HUES48 (cell line): ENCODE measurements around the gene TOX2.

Experiments
- H3K27ac ChIP-seq: one replicate; pipeline ENCODE4 v1.7.0; 2013; ENCODE audit warnings: low read depth, low read length, inconsistent platforms
- H3K27me3 ChIP-seq: 2 replicates; pipeline ENCODE4 v1.6.1; 2013; ENCODE audit warnings: mild to moderate bottlenecking, low read length; ENCODE audit not compliant: control insufficient read depth, insufficient read depth
- H3K36me3 ChIP-seq: 2 replicates; pipeline ENCODE4 v1.6.1; 2013; ENCODE audit warnings: low read length; ENCODE audit not compliant: control insufficient read depth, insufficient read depth
- H3K4me1 ChIP-seq: 2 replicates; pipeline ENCODE4 v1.6.1; 2013; ENCODE audit warnings: mild to moderate bottlenecking, low read length; ENCODE audit not compliant: control insufficient read depth, insufficient read depth
- H3K4me3 ChIP-seq: 2 replicates; pipeline ENCODE4 v1.5.1; 2013; ENCODE audit warnings: mild to moderate bottlenecking, low read depth, low read length
- H3K9ac ChIP-seq: 2 replicates; pipeline ENCODE4 v1.6.1; 2013; ENCODE audit warnings: mild to moderate bottlenecking, low read depth, low read length, moderate library complexity
- H3K9me3 ChIP-seq: 2 replicates; pipeline ENCODE4 v1.6.1; 2013; ENCODE audit warnings: low read length; ENCODE audit not compliant: control insufficient read depth, insufficient read depth

TOX2 gene

DNA sequence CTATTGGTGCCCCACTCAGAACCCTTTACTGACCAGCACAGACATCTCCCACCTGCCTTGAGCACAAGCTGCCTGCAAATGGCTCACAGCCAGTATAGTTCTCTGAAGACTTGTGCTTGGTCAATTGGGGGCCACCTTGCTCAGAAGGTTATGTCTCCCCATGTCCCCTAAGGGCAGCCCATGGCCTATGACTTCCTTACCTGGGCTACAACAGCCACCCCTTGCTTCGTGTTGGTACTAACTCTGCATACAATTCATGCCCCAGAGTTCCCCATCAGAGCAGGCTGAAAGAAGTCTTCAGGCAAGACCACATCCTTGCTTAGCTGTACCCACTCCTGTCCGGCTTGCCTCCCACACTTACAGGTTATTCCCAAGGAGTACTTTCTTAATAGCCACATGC lies 57.4 kb downstream of the TOX2 start:
- Histone ChIP-seq H3K4me1 (peaks cover 4% of the 10 kb centered on the region; the same call in 1 of the 2 replicates), H3K9ac (no peak overlapping the region), H3K27ac (no peak overlapping the region), H3K9me3 (no peaks in the 10 kb centered on the region), H3K36me3 (no peaks in the 10 kb centered on the region), H3K4me3 (no peak overlapping the region), H3K27me3 (no peaks in the 10 kb centered on the region)

DNA sequence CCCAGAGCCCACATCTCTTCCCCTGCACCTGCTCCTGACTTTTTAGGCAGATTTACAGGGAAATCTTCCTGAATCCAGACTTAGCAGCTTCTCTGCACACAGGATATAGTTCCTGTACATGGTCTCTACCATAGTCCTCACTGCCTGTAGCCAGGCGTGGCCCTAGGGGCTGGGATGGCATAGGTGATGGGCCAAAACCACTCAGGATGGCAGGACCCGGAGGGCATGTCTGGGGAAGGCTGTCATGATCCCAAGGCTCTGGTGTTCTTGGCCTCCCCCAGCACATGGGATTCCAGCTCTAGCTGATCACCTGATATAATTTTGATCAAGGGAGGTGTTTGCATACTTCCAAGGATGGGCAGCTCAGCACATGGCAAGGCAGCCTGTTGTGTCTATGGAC lies 58.0 kb downstream of the TOX2 start:
- H3K27ac ChIP-seq = no peak overlapping the region
- H3K9ac ChIP-seq = no peak overlapping the region
- H3K36me3 ChIP-seq = no peaks in the 10 kb centered on the region
- H3K27me3 ChIP-seq = no peaks in the 10 kb centered on the region
- H3K4me3 ChIP-seq = no peak overlapping the region
- H3K4me1 ChIP-seq = peaks cover 4% of the 10 kb centered on the region; the same call in 1 of the 2 replicates
- no peaks in the 10 kb centered on the region for H3K9me3 ChIP-seq

DNA sequence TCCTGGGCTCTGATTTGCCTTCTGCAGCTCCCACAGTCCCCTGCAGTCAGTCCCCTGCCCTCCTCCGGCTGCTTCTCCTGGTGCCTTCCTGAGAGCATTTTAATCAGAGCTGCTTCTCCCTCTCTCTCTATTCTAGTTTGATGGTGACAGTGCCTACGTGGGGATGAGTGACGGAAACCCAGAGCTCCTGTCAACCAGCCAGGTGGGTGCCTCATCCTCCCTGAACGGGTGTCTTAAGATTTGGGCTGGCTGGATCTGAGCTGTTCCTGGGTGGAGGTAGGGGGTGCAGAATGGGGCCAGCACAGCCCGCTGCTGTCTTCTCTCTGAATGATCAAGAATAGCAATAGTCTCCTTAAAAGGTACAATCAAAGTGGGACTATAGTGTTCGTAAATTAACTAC lies 58.6 kb downstream of the TOX2 start:
- H3K36me3 ChIP-seq = no peaks in the 10 kb centered on the region
- H3K27me3 ChIP-seq = no peaks in the 10 kb centered on the region
- no peak overlapping the region for H3K27ac ChIP-seq
- H3K4me3 ChIP-seq = no peak overlapping the region
- H3K4me1 ChIP-seq = peaks cover 4% of the 10 kb centered on the region; the same call in 1 of the 2 replicates
- no peaks in the 10 kb centered on the region for H3K9me3 ChIP-seq
- H3K9ac ChIP-seq = no peak overlapping the region

DNA sequence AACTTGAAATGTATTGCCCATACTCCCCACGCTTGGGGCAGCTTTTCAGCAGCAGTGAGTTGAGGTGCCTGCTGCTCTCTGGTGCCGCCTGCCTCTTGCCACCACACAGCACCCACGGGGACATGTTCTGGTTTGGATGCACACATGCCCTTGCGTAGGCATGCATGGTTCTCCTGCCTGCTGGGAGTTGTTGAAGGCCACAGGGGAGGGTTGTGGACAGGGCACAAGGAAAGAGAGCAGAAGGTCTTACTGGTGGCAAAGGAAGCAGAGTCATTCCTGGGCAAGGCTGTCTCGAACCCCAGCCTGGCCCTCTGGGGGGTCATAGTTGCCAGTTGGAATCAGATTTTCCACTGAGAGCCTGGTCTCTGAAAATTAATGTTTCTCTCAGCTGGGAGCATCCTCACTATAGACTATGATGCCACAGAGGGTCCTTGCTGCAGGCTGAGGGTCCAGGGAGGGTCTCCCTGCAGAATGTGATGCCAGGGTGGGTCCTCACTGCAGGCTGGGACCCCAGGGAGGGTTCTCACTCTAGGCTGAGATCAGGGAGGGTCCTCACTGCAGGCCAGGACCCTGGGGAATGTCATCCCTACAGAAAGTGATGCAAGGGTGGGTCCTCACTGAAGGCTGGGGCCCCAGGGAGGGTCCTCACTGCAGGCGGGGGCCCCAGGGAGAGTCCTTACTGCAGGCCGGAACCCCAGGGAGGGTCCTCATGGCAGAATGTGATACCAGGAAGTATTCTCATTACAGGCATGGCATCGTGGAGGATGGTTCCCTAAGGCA lies 59.2 kb downstream of the TOX2 start:
- no peak overlapping the region for H3K4me3 ChIP-seq
- no peaks in the 10 kb centered on the region for H3K36me3 ChIP-seq
- H3K4me1 ChIP-seq = peaks cover under 1% of the 10 kb centered on the region; the same call in 1 of the 2 replicates
- no peaks in the 10 kb centered on the region for H3K9me3 ChIP-seq
- H3K27me3 ChIP-seq = no peaks in the 10 kb centered on the region
- no peak overlapping the region for H3K9ac ChIP-seq
- H3K27ac ChIP-seq = no peak overlapping the region

DNA sequence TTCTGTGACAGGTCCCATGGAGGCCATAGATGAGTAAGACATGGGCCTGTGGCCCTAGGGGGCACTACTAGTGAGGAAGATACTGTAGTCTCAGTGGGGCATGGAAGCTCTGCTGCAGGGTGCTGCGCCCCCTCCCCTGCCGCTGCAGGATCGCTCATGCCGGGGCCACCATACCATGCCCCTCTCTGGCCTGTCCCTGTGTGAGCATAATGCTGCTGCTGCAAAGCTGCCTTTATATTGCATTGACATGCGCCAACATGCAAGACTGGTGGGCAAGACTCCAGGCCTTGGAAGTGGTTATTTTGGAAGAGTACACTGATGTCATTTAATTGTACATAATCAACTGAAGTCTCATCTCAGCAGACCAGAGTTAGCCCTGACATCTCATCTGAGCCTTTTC lies 60.0 kb downstream of the TOX2 start:
- no peak overlapping the region for H3K27ac ChIP-seq
- no peaks in the 10 kb centered on the region for H3K27me3 ChIP-seq
- no peaks in the 10 kb centered on the region for H3K9me3 ChIP-seq
- H3K36me3 ChIP-seq = no peaks in the 10 kb centered on the region
- H3K4me3 ChIP-seq = no peak overlapping the region
- no peak overlapping the region for H3K9ac ChIP-seq
- no peaks in the 10 kb centered on the region for H3K4me1 ChIP-seq

DNA sequence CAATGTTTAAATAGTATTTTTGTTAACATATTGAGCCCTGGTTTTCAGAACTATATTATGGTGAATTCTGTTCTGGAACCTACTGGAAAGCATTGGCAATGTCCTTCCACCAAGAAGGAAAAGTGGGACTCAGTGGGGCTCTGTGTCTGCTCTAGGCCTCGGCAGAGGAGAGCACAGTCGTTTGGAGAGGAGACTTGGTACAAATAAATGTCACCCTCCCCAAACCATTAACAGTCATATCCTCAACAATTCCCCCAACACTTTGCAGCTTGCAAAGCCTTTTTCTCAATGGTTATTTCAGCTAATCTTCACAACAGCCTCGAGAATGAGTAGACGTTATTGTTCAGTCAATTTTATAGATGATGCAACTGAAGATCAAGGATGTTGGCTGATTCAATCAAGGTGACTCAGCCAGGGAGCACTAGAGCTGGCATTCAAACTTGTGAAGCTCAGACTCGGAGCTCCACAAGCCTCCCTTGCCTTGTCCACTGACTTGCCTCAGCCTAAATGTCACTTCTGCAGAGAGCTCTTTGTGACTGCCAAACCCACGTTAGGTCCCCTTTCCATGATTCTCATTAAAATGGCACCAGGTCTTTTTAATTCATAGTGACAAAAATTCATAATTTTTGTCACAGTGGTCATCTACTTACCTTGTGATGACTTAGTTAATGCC lies 60.6 kb downstream of the TOX2 start:
- no peak overlapping the region for H3K4me3 ChIP-seq
- H3K9me3 ChIP-seq = no peaks in the 10 kb centered on the region
- H3K9ac ChIP-seq = no peak overlapping the region
- H3K36me3 ChIP-seq = no peaks in the 10 kb centered on the region
- no peak overlapping the region for H3K27ac ChIP-seq
- H3K27me3 ChIP-seq = no peaks in the 10 kb centered on the region
- no peaks in the 10 kb centered on the region for H3K4me1 ChIP-seq

DNA sequence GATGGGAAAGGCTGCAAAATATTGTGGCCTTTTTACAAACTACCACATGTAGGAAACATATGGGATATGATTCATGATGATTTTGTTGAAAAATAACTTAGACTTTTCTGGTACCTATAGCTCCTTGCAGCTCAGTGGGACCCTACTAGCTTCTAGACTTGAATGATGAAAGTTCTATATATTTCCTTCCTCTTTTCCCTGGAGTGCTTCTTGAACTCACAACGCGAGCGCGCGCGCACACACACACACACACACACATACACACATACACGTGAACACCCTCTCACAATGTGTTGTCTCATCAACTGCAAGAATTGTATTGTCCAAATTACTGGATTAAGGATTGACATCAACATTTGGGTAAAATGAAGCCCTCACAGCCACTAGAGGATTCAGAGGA lies 61.9 kb downstream of the TOX2 start:
- H3K4me3 ChIP-seq = no peak overlapping the region
- no peak overlapping the region for H3K9ac ChIP-seq
- H3K27me3 ChIP-seq = no peaks in the 10 kb centered on the region
- no peak overlapping the region for H3K27ac ChIP-seq
- H3K36me3 ChIP-seq = no peaks in the 10 kb centered on the region
- no peaks in the 10 kb centered on the region for H3K9me3 ChIP-seq
- H3K4me1 ChIP-seq = no peaks in the 10 kb centered on the region

DNA sequence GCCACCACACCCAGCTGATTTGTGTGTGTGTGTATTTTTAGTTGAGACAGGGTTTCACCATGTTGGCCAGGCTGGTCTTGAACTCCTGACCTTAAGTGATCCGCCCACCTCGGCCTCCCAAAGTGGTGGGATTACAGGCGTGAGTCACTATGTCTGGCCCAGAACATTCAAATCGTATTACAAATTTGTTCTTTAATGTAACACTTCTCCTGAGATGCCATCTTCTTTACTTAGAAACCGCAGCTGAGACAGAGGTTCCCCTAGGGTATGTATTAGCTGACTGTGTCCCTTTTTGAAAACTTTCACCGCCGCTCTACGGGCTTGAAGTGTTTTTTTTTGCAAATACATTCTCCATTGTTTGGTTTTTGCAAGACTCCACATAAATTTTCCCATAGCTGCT lies 62.6 kb downstream of the TOX2 start:
- Histone ChIP-seq H3K4me3 (no peak overlapping the region), H3K9ac (no peak overlapping the region), H3K9me3 (no peaks in the 10 kb centered on the region), H3K36me3 (no peaks in the 10 kb centered on the region), H3K27me3 (no peaks in the 10 kb centered on the region), H3K4me1 (no peaks in the 10 kb centered on the region), H3K27ac (no peak overlapping the region)

DNA sequence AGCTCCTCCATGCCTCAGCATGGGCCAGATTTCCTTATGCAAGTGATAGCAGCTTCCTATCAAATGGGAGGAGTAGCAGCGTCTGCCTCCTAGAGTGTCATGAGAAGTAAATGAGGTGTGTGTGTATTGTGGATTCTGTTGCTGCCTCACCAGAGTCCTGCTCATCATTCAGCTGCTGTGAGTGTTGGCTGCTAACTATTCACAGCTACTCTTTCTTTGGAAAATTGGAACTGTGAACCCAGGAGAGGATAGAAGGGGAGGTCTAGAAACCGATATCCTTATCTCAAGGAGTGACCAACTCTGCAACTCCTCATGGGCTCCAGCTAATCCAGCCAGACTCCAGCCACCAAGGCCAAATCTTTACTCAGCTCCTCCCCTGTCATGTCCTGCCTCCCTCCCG lies 63.3 kb downstream of the TOX2 start:
- Histone ChIP-seq H3K27ac (no peak overlapping the region), H3K27me3 (no peaks in the 10 kb centered on the region), H3K4me3 (no peak overlapping the region), H3K36me3 (no peaks in the 10 kb centered on the region), H3K9me3 (no peaks in the 10 kb centered on the region), H3K9ac (no peak overlapping the region), H3K4me1 (no peaks in the 10 kb centered on the region)

DNA sequence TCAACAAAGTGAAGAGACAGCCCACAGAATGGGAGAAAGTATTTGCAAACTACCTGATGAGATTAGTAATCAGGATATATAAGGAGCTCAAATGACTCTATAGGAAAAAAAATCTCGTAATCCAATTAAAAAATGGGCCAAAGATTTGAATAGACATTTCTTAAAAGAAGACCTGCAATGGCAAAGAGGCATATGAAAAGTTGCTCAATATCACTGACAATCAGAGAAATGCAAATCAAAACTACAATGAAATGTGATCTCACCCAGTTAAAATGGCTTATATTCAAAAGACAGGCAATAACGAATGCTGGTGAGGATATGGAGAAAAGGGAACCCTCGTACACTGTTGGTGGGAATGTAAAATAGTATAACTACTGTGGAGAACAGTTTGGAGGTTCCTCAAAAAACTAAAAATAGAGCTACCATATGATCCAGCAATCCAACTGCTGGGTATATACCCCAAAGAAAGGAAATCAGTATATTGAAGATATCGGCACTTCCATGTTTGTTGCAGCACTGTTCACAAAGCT lies 65.0 kb downstream of the TOX2 start:
- no peaks in the 10 kb centered on the region for H3K4me1 ChIP-seq
- H3K9ac ChIP-seq = no peak overlapping the region
- H3K9me3 ChIP-seq = no peaks in the 10 kb centered on the region
- no peaks in the 10 kb centered on the region for H3K27me3 ChIP-seq
- H3K36me3 ChIP-seq = no peaks in the 10 kb centered on the region
- H3K4me3 ChIP-seq = no peak overlapping the region
- H3K27ac ChIP-seq = no peak overlapping the region

DNA sequence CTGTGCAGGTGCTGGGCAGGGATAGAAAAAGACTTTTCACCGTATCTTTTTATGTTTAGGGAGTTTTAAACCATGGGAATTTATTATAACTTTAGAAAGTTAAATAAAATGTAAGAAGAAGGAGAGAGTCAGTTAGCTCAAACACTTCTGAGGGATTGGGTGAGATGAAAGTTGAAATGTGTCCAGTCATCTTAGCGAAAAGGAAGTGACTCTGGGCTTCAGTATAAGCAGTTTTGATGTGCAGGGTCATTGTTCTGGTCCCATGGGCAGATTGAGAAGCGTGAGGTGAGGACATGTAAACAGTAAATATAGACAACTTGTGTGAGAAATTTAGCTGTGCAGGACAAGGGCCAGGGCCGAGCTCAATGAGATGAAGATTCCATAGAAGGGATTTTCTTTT lies 66.9 kb downstream of the TOX2 start:
- Histone ChIP-seq H3K27me3 (no peaks in the 10 kb centered on the region), H3K4me1 (no peaks in the 10 kb centered on the region), H3K9me3 (no peaks in the 10 kb centered on the region), H3K36me3 (no peaks in the 10 kb centered on the region), H3K27ac (no peak overlapping the region), H3K4me3 (no peak overlapping the region), H3K9ac (no peak overlapping the region)
